ENCODE data around the gene FBXO31.
A peak's percentile ranks its signal among the peaks of the same experiment; 100 is the strongest.

Gene FBXO31

DNA sequence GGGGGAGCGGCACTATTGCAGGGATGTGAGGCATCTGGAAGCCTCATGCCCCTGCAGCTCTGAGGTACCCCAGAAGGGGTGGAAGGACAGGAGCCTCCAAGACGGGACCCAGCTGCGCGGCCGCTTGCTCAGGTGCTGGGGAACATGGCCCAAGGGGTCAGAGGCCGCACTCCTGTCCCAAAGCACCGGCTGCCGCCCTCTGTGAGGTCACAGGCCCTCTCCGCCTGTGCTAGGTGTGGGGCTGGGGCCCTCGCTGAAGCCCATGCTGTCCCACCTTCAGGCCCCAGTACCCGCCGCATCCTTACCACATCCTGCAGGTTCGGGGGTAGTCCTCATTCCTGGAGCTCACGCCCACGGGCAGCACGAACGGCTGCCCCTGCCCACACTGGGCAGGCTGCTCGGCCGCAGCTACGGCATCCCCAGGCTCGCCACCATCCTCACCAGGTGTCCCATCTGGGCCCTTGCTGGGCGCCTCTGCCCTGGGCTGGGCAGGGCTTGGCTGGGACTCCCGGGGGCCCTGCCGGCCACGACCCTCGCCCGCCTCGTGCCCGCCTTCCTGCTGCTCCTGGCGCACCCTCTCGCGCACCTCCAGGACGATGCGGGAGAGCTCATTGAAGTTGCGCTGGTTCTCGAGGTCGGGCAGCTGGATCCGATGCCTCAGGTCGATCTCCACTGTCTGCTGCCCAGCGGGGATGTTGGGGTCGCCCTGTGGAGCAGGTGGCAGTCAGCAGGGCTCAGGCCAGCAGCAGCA is 49.8 kb downstream of the FBXO31 start:
- Histone ChIP-seq H4K20me1 (peaks cover 32 to 100% (median 73%) of the 10 kb centered on the region in 11 experiments), H3K4me3 (no peak overlapping the region)

DNA sequence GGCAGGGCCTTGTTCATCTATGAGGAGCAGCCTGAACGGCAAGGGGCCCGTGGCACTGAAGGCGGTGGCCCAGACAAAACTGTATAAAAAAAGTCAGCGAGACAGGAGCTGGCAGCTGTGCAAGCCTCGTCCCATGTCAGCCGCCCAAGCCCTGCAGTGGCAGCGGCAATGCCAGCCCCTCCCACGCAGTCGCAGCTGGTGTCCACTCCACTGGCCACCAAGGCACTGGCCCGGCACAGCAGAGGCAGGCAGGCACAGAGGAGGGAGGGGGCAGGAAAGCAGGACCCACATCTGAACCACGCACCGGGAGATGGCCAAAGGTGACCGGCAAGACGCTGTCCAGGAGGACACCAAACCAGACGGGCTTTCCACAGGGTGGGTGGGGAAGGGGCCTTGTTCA is 50.5 kb downstream of the FBXO31 start:
- peaks cover 0 to 16% (median 0%) of the 10 kb centered on the region in 11 experiments; a peak in 2 of 22 replicates for H3K27me3 ChIP-seq
- no peak overlapping the region for H3K4me3 ChIP-seq
- H3K27ac ChIP-seq: no peak overlapping the region
- no peak overlapping the region for H3K9ac ChIP-seq
- H4K20me1 ChIP-seq: peaks cover 25 to 100% (median 76%) of the 10 kb centered on the region in 11 experiments
- H3K4me1 ChIP-seq: peaks cover 12 to 22% (median 20%) of the 10 kb centered on the region in 10 experiments
- no peak overlapping the region for H3K4me2 ChIP-seq
- no peaks in the 10 kb centered on the region for H3K9me3 ChIP-seq (replicated peaks in 1 of 11)
- no peak for TF ChIP-seq Cebpa-rat (IDR thresholded peaks at IDR 0.05)
- peaks cover 69 to 86% (median 82%) of the 10 kb centered on the region in 11 experiments for H3K36me3 ChIP-seq

More for the DNA sequence above, 49.8 kb downstream of the FBXO31 start:
- H3K4me1 ChIP-seq: peaks cover 12 to 26% (median 24%) of the 10 kb centered on the region in 10 experiments
- peaks cover 71 to 86% (median 81%) of the 10 kb centered on the region in 11 experiments for H3K36me3 ChIP-seq
- peaks cover 0 to 16% (median 0%) of the 10 kb centered on the region in 11 experiments; a peak in 2 of 22 replicates for H3K27me3 ChIP-seq
- no peak overlapping the region for H3K4me2 ChIP-seq
- 0 out of 22 replicates have a peak overlapping the region, but pooled peaks of 1 of the 11 experiments have one; percentile 9 for H3K9ac ChIP-seq
- H3K27ac ChIP-seq: no peak overlapping the region
- no peak for TF ChIP-seq Cebpa-rat (IDR thresholded peaks at IDR 0.05)
- H3K9me3 ChIP-seq (replicated peaks in 1 of 11): no peaks in the 10 kb centered on the region

DNA sequence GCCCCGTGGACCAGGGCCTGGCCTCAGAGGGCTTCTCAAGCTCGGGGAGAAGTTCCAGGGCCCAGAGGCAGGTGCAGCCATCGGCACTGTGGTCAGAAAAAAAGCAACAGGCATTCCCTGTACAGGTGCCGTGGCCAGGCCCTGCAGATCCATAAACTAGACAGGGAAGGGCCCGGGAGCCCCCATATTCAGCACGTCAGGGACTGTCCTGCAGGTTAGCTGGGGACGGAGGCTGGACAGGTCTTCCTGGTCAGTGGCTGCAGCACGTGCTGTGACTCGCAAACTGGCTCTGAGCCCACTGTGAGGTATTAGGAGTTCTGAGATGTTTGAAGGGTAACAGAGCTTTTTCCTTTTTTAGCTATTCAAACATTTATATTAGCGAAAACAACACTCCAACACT is 51.4 kb downstream of the FBXO31 start:
- H3K4me1 ChIP-seq: peaks cover 6 to 13% (median 10%) of the 10 kb centered on the region in 10 experiments
- peaks cover 16 to 100% (median 78%) of the 10 kb centered on the region in 11 experiments for H4K20me1 ChIP-seq
- 0 out of 22 replicates have a peak overlapping the region, but pooled peaks of 1 of the 11 experiments have one; percentile 14 for H3K9ac ChIP-seq
- TF ChIP-seq Cebpa-rat (IDR thresholded peaks at IDR 0.05): no peak
- no peaks in the 10 kb centered on the region for H3K9me3 ChIP-seq (replicated peaks in 1 of 11)
- no peak overlapping the region for H3K4me3 ChIP-seq
- peaks cover 0 to 10% (median 0%) of the 10 kb centered on the region in 11 experiments; a peak in 2 of 22 replicates for H3K27me3 ChIP-seq
- no peak overlapping the region for H3K4me2 ChIP-seq
- H3K27ac ChIP-seq: no peak overlapping the region
- peaks cover 69 to 95% (median 87%) of the 10 kb centered on the region in 11 experiments for H3K36me3 ChIP-seq

DNA sequence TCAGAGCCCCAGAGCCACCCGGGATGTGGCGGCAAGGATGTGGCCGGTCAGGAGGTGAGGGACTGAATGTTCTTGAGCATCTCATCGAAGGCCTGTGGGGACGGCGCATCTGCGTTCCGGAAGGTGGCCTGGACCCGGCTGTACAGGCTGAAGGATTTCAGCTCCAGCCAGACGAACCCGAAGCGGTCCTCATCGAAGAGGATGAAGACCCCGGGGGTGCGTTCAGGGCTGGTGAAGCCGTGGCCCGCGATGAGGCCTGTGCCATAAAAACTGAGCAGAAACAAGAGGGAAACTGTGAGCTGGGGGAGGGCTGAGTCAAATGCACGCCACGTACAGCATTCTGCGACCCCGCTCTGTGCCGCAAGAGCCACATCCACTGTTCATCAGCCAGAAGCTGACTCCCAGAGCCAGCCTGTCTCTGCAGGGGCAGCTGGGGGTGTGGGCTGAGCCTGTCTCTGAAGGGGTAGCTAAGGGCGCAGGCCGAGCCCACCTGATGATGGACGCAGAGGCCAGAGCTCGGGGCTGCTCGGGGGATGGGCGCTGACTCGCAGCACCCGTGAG is 52.3 kb downstream of the FBXO31 start:
- H3K27me3 ChIP-seq: peaks cover 0 to 2% (median 0%) of the 10 kb centered on the region in 11 experiments; a peak in 1 of 22 replicates
- peaks cover 69 to 99% (median 83%) of the 10 kb centered on the region in 11 experiments for H3K36me3 ChIP-seq
- no peak for TF ChIP-seq Cebpa-rat (IDR thresholded peaks at IDR 0.05)
- no peak overlapping the region for H3K9ac ChIP-seq
- peaks cover under 1 to 4% (median 2%) of the 10 kb centered on the region in 10 experiments; a peak in 17 of 20 replicates for H3K4me1 ChIP-seq
- H3K4me3 ChIP-seq: no peak overlapping the region
- H4K20me1 ChIP-seq: peaks cover 8 to 100% (median 79%) of the 10 kb centered on the region in 11 experiments
- H3K9me3 ChIP-seq (replicated peaks in 1 of 11): no peaks in the 10 kb centered on the region
- no peak overlapping the region for H3K4me2 ChIP-seq
- H3K27ac ChIP-seq: no peak overlapping the region

DNA sequence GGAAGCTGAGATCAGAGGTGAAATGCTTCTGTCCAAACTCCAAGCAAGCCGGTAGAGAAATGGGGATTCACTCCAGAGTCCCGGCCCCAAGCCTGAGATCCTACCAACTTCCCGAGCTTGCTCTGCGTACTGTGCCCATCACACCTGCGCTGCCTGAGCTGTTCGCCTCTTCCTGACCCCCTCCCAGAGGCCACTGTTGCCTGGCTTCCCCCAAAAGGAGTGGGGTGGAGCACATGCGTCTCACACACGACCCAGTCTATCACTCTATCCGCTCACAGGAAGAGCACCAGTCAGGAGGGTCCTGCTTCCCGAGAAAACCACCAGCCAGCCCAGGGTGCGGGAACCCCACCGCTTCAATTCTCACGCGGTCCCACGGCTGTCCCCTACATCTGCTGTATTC is 52.9 kb downstream of the FBXO31 start:
- Histone ChIP-seq H4K20me1 (peaks cover 2 to 100% (median 79%) of the 10 kb centered on the region in 11 experiments; a peak in 21 of 22 replicates), H3K4me3 (no peak overlapping the region), H3K36me3 (peaks cover 64 to 93% (median 78%) of the 10 kb centered on the region in 11 experiments), H3K27ac (no peak overlapping the region), H3K9me3 (replicated peaks in 1 of 11) (no peaks in the 10 kb centered on the region), H3K4me1 (peaks cover 2 to 7% (median 6%) of the 10 kb centered on the region in 10 experiments), H3K27me3 (no peaks in the 10 kb centered on the region), H3K9ac (no peak overlapping the region), H3K4me2 (no peak overlapping the region)
- no peak for TF ChIP-seq Cebpa-rat (IDR thresholded peaks at IDR 0.05)

DNA sequence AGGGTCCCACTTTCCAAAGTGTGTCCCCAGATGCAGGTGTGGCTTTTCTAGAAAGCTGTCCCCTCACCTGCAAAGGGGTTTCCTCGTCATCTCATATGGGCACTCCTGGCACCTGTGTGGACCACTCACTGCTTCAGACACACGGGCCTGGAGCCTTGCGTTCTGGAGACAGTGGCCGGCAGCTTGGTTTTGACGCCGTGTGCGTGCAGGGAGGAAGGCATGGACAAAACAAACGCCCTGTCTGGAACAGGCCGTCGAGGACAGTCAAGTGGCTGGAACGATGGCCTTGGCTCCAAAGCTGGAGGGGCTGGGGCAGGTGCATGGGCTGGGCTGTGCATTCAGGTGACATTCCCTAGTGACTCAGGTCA is 53.3 kb downstream of the FBXO31 start:
- no peak overlapping the region for H3K9ac ChIP-seq
- H3K9me3 ChIP-seq (replicated peaks in 1 of 11): no peaks in the 10 kb centered on the region
- no peak overlapping the region for H3K27ac ChIP-seq
- H3K4me1 ChIP-seq: peaks cover 6 to 11% (median 10%) of the 10 kb centered on the region in 10 experiments
- no peak for TF ChIP-seq Cebpa-rat (IDR thresholded peaks at IDR 0.05)
- no peak overlapping the region for H3K4me3 ChIP-seq
- no peaks in the 10 kb centered on the region for H3K27me3 ChIP-seq
- no peak overlapping the region for H3K4me2 ChIP-seq
- H4K20me1 ChIP-seq: peaks cover 5 to 100% (median 80%) of the 10 kb centered on the region in 11 experiments; a peak in 21 of 22 replicates
- peaks cover 62 to 89% (median 75%) of the 10 kb centered on the region in 11 experiments for H3K36me3 ChIP-seq

DNA sequence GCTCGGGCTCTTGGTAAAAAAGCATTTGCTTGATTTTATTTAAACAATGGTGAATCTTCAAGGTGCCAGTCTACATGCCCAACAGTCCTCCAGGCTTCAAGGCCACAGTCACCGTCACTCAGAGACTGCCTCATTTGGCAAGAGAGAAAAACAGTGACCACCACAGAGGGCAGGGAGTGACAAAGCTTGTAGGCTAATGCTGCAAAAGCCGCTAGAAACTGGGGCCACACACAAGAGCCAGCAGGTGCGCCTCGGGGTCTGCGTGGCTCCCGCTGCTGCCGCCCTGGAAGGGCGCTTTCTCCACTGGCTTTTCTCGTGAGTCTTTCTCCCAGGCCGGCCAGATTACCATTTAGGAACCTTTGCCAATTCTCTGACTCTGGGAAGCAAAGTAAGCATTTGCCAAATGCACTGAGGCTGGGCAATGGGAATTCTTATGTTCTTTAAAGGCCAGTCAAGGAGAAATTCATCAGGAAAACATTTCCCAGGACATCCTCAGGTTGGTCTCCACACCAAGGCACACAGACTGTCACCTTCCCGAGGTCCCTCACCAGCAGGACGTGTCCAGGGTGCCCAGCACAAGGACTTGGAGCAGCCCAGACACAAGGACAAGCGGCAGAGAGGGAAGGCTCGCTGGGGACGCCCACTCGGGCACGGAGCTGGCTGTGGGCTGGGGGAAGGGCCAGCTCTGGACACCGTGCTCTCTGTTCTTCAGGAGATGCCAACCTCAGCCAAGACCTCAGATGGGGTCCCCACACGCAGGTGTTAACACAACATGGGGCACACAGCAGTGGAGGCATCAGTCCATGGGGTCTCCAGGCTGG is 53.9 kb downstream of the FBXO31 start:
- peaks cover 12 to 17% (median 16%) of the 10 kb centered on the region in 10 experiments for H3K4me1 ChIP-seq
- H3K36me3 ChIP-seq: peaks cover 56 to 83% (median 69%) of the 10 kb centered on the region in 11 experiments
- H3K9ac ChIP-seq: no peak overlapping the region

DNA sequence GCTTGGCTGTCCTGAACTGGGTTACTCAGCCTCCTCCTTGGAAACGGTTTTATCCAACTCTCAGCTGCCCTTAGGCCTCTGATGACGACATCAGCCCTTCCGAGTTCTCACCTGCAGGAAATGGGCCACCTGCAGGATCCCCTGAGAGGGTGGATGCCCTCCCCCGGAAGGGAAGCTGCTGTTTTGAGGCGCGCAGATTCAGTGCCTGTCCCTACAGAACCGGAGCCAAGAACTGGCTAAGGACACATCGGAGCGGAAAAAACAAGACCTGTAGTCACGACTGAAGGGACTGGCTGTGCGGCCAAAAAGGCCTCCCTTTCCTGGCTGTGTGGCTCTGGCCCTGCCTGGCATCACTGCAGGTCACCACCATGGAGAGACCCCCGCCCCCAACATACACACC is 54.7 kb downstream of the FBXO31 start:
- peaks cover 48 to 79% (median 64%) of the 10 kb centered on the region in 11 experiments for H3K36me3 ChIP-seq
- no peak overlapping the region for H3K27ac ChIP-seq
- H3K9me3 ChIP-seq (replicated peaks in 1 of 11): no peaks in the 10 kb centered on the region
- H4K20me1 ChIP-seq: peaks cover 15 to 100% (median 83%) of the 10 kb centered on the region in 11 experiments; a peak in 21 of 22 replicates
- no peak overlapping the region for H3K4me2 ChIP-seq
- TF ChIP-seq Cebpa-rat (IDR thresholded peaks at IDR 0.05): no peak
- no peak overlapping the region for H3K9ac ChIP-seq
- peaks cover 15 to 23% (median 22%) of the 10 kb centered on the region in 10 experiments for H3K4me1 ChIP-seq
- no peaks in the 10 kb centered on the region for H3K27me3 ChIP-seq
- no peak overlapping the region for H3K4me3 ChIP-seq

More for the DNA sequence above, 53.9 kb downstream of the FBXO31 start:
- Histone ChIP-seq H3K27ac (no peak overlapping the region), H3K4me2 (no peak overlapping the region), H3K4me3 (no peak overlapping the region), H3K27me3 (no peaks in the 10 kb centered on the region), H3K9me3 (replicated peaks in 1 of 11) (no peaks in the 10 kb centered on the region), H4K20me1 (peaks cover 10 to 100% (median 80%) of the 10 kb centered on the region in 11 experiments; a peak in 21 of 22 replicates)
- TF ChIP-seq Cebpa-rat (IDR thresholded peaks at IDR 0.05): no peak

Data from BLaER1 treated with 17β-estradiol and CSF1 and Interleukin-3, amounts not matched to agents 10 nM and 100 nM (cell line).